HG02938 (cell line): ENCODE results near the gene LRIG3.

ENCODE experiments used
- ATAC-seq: cut with Tn5 transposase; IDR thresholded peaks from one replicate; pipeline ENCODE4 v1.9.1; 2021; ENCODE audit warnings: mild to moderate bottlenecking, moderate library complexity; ENCODE audit not compliant: unreplicated experiment

LRIG3 gene

GRCh38 chr12:58931518-58931917 is 11.2 kb upstream of the LRIG3 start:
- ATAC-seq: no peak

- no peak for ATAC-seq
Measured at GRCh38 chr12:58930770-58931324, 10.5 kb upstream of the LRIG3 start.

DNA sequence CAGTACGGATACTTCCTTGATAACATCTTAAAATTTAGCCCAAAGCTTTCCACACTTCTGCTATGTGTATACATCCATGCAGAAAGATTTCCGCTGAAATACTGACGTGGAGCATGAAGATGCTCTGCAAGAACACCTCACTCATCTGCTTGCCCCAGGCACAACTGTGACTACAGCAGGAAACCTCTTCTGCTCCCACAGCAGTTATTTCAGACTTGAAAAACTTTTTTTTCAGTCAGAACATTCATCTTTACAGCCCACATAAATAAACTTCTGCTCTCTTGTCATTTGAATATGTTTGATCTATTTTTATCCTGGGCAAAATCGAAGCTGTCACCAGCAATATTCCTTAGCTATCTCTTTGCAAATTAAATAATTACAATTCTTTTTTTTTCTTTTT is 6.8 kb upstream of the LRIG3 start:
- ATAC-seq: no peak

DNA sequence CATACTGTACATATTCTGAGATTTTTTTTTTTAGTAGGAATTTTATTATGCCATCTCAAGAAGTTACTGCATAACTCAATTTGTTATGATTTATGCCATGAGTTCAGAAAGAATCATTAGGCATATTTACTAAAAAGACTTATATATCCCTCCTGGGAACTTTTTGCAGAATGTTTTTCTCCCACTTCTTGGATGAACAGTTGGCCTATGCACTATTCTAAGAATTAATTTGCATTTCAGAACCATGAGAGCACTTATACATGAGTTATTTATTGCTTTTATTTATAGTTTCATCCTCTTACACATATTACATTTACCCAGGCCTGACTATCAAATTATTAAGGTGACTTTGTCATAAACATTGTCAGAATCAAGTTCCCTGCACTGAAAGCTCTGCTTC is 6.3 kb upstream of the LRIG3 start:
- no peak for ATAC-seq

GRCh38 chr12:58925751-58926150 is 5.4 kb upstream of the LRIG3 start:
- no peak for ATAC-seq

DNA sequence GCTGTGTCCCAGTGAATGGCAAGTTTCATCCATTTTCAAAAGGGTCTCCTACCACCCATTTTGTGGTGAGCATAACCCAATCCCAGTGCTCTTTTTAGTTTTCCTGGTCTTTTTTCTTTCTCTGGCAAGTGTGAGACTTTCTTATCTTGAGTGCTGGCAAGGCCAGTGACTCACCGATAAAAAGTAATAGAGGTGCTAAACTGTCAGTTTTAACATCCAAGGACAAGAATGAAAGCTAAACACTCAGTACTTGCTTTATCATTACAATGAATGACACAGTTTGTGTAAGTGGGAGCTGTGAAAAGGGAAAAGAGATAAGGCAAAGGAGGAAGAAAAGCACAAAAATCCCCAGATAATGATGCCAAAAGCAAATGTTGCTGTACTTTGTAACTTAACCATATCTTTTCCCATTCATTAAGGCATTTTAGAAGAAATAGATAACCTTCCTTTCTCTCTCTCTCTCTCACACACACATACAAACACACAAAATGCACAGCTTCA is 4.9 kb upstream of the LRIG3 start:
- ATAC-seq: no peak

DNA sequence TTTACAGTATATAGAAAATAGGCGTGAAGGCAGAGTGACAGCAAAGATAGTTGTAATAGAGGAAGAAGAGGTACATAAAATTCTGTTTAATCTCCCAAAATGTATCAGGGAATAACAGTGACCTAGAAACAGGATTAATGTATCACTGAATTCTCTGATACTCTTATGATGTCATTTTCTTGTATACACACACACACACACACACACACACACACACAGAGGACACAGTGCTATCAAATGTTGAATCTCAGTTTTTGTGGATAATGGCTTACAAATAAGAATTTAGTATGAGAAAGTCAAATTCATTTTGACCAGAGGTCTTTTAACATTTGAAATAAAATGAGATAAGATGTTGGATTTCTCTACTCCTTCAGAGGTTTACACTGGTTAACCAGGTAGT is 4.3 kb upstream of the LRIG3 start:
- no peak for ATAC-seq

GRCh38 chr12:58923781-58924180 is 3.5 kb upstream of the LRIG3 start:
- no peak for ATAC-seq

GRCh38 chr12:58922849-58923248 is 2.5 kb upstream of the LRIG3 start:
- ATAC-seq: no peak

DNA sequence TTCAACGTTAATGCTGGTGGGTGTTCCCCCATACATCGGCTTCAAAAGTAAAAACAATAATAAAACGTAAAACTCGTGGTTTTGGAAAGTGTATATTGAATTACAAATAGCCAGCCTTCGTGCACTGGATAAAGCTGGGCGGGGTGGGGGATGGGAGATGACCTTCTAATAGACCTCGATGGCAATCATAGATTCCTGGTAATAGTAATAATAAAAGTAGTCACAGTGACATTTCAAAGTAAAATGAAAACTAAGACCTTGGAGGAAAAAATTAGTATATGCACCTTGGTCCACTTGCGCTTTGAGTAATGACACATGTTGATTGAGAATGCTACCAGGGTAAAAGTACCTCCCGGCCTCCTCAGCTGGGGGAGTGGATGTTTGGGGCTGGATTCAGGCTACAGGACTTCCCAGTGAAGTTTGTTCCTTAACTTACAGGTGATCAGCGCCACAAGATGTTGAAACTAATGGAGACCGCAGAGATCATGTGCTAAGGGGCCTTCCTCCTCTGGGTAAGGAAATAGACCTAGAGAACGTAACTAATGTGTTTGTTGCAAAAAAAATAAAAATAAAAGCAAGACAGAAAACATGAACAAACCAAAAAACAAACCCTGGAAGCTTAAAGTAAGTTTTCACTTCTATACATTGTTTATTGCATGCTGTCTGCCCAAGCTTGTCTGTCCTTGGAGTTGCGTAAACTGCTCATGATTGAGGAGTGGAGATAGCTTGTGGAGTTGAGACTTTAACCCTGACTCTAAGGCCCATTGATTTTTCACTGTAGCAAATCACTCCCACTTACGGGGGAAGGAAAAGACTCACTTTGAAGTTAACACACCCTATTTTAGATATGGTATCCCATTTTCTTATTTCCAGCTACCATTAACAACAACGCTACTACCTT is 907 bp upstream of the LRIG3 start:
- no peak for ATAC-seq

DNA sequence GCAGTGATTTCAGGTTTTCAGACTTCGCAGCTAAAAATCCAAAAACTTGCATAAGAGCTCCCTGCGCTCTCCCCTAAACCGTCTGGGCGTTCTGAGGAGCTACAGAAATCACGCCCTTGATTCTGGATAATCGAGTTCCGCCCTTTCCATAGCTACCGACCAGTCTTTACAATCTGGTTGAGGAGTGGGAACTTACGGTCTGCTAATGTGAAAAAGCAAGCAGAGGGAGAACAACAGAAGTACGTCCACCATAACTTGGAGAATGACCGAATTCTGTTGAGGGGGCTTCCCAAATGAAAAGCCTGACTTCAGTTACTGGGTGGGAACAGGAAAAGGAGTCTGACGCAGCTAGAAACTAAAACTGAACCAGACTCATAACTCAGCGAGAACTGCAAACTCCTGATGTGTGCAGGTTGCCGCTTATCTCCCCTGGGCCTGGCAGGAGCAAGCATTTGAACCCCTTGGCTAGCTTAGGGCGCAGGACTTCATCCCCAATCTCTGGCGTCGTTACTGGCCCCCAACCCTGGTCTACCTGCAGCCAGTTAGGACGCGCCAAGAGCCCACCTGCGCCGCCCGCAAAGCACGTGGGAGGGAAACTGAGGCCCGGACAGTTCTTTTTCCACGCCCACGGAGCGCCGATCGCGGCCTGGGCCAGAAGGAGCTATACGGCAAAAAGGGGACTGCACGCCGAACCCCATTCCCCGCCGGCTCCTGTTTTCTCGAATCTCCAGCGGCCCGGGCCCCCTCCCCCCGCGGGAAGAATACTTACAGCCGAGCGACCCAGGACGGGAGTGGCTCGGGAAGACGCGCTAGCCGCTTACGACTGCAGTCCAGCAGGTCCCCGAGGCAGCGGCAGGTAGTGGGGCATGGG is 838 bp downstream of the LRIG3 start:
- ATAC-seq: peak; percentile 34

DNA sequence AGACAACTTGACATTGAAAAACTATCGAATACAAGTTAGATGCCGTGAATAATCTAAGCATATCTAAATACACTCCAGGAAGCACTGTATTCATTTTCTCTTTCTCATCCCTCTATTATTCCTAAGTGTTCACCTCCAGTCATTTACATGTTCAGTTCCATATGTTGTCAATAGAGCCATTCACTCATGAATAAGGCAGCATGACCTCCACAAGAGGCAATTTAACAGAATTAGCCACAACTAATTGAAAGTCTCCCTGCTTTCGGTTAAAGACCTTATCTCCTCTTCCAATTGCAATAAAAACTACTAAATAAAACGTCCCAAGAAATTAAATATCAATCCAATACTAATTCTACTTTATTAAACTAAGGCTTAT is 1.8 kb downstream of the LRIG3 start:
- ATAC-seq: no peak

DNA sequence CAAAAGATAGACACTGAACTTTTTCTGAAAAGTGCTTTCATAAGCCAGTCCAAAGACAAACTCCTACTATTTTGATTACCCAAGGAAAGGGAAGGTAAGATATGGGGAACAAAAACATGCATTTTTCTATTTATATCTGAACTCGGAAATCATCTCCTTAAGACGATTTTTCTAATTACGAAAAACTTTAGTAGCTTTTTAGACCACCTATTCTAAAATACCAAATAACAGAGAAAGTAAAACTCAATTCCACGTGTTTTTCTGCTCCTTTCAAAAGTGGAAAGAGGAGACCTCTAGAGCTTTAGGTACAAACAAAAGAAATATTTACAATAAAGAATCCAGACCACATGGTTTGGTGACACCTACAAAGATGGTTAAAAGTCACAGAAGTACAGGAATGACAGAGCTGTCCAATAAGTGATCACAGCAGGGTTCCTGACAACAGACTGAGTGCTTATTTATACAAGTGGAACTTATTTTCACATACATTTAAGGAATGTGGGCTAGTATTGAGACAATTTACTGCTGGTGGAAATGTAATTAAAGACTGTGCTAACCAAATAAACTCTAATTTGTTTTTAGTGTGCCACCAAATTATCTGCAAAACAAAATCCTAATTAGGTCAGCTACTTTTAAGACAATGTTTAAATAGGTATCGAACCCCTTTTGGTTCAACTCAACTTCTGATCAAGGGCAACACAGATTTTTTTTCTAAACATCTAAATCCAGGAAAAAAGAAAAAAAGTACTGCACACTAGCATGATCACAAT is 2.4 kb downstream of the LRIG3 start:
- no peak for ATAC-seq

GRCh38 chr12:58916921-58917511 is 3.3 kb downstream of the LRIG3 start:
- no peak for ATAC-seq

DNA sequence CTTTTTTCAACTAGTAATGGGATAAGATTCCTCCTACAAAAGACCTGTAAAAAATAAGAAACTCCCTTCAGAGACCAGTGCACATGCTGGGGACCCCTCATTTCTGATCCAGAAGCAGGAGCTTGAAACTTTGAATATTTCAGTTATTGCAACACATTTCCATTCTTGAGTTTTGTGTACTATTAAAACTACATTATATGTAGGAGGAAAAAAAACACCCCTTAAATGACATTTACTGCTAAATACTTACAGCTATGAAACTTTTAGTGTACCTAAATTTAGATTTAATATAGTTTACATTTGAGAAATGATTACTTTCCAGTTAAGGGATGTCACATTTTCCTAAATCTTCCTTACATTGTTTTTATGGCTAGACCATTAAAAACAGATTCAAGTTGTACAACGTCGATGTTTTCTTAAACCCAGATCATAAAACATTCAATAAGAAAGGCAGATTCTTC is 4.1 kb downstream of the LRIG3 start:
- ATAC-seq: no peak

GRCh38 chr12:58915634-58916033 is 4.7 kb downstream of the LRIG3 start:
- no peak for ATAC-seq

DNA sequence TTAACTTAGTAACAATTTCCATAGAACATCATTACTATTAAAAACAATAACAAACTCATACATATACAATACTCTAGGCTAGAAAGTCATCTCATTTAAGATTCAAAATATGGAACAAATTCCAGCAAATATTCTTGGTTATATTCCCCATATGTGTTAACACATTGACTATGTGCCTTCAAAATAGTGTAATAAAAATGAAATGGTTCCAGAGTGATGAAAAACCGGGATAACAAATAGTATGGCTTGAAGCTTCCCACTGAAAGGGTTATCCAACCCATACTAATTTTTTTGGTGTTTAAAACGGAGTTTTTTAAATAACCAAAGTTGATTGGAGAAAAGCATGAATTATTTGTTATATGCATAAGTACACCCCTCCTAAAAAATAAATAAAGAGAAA is 5.3 kb downstream of the LRIG3 start:
- ATAC-seq: no peak

GRCh38 chr12:58914457-58914856 is 5.8 kb downstream of the LRIG3 start:
- no peak for ATAC-seq

- no peak for ATAC-seq
Measured at GRCh38 chr12:58907391-58907790, 12.9 kb downstream of the LRIG3 start.

GRCh38 chr12:58906917-58907316 is 13.4 kb downstream of the LRIG3 start:
- no peak for ATAC-seq
